ENCODE results near the gene TAF4. TPM values are rescaled to one million over a fixed set of nuclear protein-coding genes. Genes with fewer than 3 reads are reported as not detected.

TAF4 gene
- total RNA-seq, 1 donor from 2014 or later = 22.2 TPM

DNA sequence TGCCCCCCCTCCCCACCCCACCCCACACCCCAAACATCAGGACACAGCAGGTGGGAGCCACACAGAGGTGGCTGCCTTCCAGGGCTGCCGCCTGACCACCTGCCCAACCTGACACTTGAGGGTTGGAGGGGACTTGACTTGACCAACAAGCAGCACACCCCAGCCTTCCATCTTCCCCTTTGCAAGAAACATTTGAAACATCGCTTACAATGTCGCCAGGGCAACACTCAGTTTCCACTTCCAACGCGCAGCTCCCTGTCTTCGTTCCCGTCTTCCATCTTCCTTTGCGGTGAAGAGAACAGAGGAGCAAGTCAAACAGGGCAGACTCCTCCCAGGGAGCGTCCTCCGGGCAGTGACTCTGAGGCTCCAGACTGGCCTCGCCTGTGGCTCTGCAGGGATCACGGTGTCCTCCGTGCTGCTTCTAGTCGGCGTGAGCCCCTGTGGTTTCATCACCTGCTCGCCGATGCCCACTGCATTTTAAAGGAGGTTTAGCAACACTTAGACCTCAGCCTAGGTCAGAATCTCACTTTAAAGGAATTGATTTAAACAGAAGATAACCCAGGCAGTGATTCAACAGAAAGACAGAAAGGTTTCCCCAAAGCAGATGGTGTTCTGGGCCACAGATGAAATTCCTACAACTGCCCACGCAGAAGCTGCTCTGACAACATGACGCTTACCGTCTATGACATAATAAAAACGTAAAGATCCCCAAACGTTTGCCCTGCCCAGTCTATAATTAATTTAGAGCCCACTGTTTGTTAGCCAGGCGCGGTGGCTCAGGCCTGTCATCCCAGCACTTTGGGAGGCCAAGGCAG, 130.8 kb downstream of the TAF4 start:
- no peak overlapping the region for H3K27ac Mint-ChIP-seq
- DNase-seq (ENCODE audit: extremely low spot score, unreplicated experiment) = peak; percentile 54
- TF ChIP-seq, protein P1, sequence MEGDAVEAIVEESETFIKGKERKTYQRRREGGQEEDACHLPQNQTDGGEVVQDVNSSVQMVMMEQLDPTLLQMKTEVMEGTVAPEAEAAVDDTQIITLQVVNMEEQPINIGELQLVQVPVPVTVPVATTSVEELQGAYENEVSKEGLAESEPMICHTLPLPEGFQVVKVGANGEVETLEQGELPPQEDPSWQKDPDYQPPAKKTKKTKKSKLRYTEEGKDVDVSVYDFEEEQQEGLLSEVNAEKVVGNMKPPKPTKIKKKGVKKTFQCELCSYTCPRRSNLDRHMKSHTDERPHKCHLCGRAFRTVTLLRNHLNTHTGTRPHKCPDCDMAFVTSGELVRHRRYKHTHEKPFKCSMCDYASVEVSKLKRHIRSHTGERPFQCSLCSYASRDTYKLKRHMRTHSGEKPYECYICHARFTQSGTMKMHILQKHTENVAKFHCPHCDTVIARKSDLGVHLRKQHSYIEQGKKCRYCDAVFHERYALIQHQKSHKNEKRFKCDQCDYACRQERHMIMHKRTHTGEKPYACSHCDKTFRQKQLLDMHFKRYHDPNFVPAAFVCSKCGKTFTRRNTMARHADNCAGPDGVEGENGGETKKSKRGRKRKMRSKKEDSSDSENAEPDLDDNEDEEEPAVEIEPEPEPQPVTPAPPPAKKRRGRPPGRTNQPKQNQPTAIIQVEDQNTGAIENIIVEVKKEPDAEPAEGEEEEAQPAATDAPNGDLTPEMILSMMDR (conservative IDR thresholded peaks at IDR 0.05) = no peak

DNA sequence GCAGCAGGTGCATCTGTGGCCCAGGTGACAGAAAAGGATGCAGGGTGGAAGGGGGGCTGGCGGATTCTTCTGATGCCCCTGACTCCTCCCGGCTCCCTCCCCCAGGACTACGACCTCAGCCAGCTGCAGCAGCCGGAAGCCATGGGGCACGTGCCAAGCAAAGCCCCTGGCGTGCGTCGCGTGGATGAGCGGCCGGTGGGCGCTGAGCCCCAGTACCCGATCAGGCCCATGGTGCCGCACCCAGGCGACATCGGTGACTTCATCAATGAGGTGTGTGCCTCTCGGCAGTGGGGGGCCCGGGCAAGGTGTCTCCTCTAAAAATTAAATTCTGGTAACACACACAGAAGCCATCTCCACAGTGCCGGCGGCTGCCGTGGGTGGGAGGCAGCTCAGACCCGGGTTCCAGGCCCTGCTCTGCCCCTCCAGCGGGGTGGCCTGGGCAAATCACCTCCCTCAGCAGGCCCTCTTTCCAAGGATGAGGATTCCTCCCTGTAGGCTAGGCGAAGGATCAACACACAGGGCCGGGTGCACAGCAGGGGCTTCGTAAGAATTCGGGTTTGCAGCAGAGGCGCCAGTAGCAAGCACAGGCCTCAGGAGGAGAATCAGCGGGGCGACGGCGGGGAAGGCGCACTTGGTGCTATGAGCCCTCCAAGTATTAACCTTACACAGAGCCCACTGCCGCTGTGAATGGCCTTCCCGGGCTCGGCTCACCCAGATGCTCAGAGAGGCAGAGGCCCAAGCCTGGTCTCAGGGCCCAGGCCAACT, 131.5 kb downstream of the TAF4 start:
- Mint-ChIP-seq H3K27ac (no peak overlapping the region), H3K9me3 (no peaks in the 10 kb centered on the region), H3K4me1 (ENCODE audit: unreplicated experiment) (peaks cover 7% of the 10 kb centered on the region), H3K36me3 (no peaks in the 10 kb centered on the region), H3K4me3 (no peak overlapping the region), H3K27me3 (no peaks in the 10 kb centered on the region)
- DNase-seq (ENCODE audit: extremely low spot score, unreplicated experiment) = peak; percentile 65
- TF ChIP-seq, protein P1 (conservative IDR thresholded peaks at IDR 0.05) = no peak

More for the DNA sequence above, 130.8 kb downstream of the TAF4 start:
- Mint-ChIP-seq H3K4me1 (ENCODE audit: unreplicated experiment) (peaks cover 7% of the 10 kb centered on the region), H3K27me3 (no peaks in the 10 kb centered on the region), H3K36me3 (no peaks in the 10 kb centered on the region), H3K9me3 (no peaks in the 10 kb centered on the region), H3K4me3 (no peak overlapping the region)

DNA sequence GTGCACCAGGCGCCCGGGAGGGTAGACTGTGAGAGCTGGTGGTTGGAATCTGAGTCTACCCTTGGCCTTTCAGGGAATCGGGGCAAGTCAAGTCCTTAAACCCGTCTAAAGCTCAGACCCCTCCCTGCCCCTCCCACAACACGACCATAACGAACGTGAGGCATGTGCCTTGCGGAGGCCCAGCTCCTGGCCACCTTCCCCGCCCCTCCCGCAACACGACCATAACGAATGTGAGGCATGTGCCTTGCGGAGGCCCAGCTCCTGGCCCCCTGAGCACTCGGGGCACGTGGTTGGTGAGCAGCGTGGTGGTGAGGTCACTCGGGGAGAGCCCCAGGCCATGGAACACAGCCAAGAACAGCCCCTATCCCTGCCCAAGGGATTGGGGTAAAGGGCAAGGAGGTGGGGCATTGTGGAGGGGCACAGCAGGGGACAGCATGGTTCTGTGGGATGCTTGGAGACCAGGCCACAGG, 132.2 kb downstream of the TAF4 start:
- Mint-ChIP-seq H3K9me3 (no peaks in the 10 kb centered on the region), H3K4me3 (no peak overlapping the region), H3K36me3 (no peaks in the 10 kb centered on the region), H3K4me1 (ENCODE audit: unreplicated experiment) (peaks cover 7% of the 10 kb centered on the region), H3K27me3 (no peaks in the 10 kb centered on the region), H3K27ac (no peak overlapping the region)
- DNase-seq (ENCODE audit: extremely low spot score, unreplicated experiment) = peak; percentile 62
- TF ChIP-seq, protein P1 (conservative IDR thresholded peaks at IDR 0.05) = no peak

DNA sequence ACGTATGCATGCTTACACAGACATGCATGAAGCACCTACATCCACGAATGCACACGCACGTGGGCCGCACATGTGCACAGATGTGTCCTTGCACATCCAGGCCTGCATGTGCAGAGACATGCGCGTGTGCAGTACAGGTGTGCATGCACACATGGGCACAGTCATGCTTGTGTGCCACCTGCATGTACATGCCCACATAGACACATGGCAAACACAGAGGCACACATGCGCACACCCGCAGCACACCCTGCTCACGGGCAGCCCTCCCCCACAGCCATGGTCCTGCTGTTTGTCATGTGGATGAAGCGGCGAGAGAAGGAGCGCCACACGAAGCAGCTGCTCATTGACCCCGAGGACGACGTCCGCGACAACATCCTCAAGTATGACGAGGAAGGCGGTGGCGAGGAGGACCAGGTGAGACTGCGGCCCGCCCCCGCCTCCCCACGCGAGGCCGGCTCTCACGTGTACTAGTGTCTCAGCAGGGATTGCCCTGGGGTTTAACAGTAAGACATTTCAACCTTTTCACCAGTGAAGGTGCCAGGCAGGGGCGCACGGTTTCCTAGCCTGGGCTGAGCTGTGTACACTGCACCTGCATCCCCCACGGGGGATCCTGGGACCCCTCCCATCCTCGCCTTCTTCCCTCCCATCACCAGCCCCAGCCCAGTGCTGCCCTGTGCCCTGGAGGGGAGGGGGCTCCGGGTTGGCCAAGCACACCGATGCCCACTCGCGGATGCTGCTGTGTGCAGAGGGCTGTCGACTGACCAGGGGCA, 132.8 kb downstream of the TAF4 start:
- Mint-ChIP-seq H3K4me3 (no peak overlapping the region), H3K27me3 (no peaks in the 10 kb centered on the region), H3K36me3 (no peaks in the 10 kb centered on the region), H3K27ac (no peak overlapping the region), H3K9me3 (no peaks in the 10 kb centered on the region), H3K4me1 (ENCODE audit: unreplicated experiment) (peaks cover 7% of the 10 kb centered on the region)
- DNase-seq (ENCODE audit: extremely low spot score, unreplicated experiment) = peak; percentile 62
- TF ChIP-seq, protein P1 (conservative IDR thresholded peaks at IDR 0.05) = no peak

DNA sequence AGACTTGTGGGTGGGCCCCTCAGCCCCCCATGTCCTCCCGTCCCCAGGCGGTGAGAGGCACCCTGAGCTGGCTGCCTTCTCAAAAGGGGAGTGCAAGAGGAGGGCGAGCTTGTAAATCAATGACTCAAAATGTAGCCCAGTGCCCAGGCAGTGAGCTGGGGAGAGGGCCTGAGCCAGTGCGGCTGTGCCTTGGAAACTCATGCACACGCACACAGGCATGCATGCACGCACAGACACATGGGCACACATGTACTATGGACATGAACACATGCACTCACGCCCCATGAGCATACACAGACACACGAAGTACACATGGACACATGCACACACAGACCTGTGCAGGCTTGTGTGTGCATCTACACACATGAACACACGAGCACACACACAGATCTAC, 133.5 kb downstream of the TAF4 start:
- Mint-ChIP-seq H3K27me3 (no peaks in the 10 kb centered on the region), H3K27ac (no peak overlapping the region), H3K4me3 (no peak overlapping the region), H3K9me3 (no peaks in the 10 kb centered on the region), H3K4me1 (ENCODE audit: unreplicated experiment) (peaks cover 7% of the 10 kb centered on the region), H3K36me3 (no peaks in the 10 kb centered on the region)
- TF ChIP-seq, protein P1 (conservative IDR thresholded peaks at IDR 0.05) = no peak
- DNase-seq (ENCODE audit: extremely low spot score, unreplicated experiment) = no peak
